ENCODE results near the gene OPTN.
"Not testable (repeated sequence)": the region's sequence is repeated elsewhere in the genome, so short reads cannot be mapped to it uniquely, and the experiment has no call there.

Gene OPTN

DNA sequence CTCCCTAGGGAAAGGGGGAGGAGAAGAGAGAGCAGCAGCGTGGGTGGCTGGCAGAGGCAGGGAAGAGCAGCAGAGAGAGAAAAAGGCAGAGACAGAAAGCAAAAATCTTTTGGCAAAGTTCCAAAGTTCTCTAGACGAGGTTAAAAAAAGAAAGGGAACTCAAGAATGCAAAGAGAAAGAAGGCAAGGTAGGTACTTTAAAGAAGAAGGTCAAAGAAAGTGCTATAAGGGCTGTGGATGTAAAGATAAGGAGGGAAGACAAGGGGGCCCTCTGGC lies 20.2 kb upstream of the OPTN start:
- TF ChIP-seq ZFX (IDR thresholded peaks at IDR 0.05), result no peak
- TF ChIP-seq, protein P1, sequence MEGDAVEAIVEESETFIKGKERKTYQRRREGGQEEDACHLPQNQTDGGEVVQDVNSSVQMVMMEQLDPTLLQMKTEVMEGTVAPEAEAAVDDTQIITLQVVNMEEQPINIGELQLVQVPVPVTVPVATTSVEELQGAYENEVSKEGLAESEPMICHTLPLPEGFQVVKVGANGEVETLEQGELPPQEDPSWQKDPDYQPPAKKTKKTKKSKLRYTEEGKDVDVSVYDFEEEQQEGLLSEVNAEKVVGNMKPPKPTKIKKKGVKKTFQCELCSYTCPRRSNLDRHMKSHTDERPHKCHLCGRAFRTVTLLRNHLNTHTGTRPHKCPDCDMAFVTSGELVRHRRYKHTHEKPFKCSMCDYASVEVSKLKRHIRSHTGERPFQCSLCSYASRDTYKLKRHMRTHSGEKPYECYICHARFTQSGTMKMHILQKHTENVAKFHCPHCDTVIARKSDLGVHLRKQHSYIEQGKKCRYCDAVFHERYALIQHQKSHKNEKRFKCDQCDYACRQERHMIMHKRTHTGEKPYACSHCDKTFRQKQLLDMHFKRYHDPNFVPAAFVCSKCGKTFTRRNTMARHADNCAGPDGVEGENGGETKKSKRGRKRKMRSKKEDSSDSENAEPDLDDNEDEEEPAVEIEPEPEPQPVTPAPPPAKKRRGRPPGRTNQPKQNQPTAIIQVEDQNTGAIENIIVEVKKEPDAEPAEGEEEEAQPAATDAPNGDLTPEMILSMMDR (conservative IDR thresholded peaks at IDR 0.05), result no peak
- no peak overlapping the region for H3K27ac ChIP-seq

DNA sequence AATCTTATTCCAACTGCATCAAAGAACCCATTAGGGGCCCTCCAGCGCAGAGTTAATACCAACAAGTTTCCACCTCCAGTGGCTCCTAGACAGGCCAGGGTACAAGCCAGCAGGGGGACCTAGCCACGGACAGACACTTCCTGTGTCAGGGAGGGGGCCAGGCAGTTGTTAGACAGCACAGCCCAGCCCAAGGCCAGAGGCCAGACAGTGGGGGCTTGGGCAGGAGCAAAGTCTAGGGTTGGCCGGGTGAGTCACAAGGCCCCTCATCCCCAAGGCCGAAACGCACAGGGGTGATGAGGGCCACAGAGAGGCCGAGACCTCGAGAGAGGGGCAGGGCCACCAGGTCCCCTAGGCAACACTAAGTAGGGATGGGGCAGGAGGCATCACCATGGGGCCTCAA lies 19.3 kb upstream of the OPTN start:
- no peak overlapping the region for H3K27ac ChIP-seq
- TF ChIP-seq, protein P1 (conservative IDR thresholded peaks at IDR 0.05), result no peak
- TF ChIP-seq ZFX (IDR thresholded peaks at IDR 0.05), result no peak

DNA sequence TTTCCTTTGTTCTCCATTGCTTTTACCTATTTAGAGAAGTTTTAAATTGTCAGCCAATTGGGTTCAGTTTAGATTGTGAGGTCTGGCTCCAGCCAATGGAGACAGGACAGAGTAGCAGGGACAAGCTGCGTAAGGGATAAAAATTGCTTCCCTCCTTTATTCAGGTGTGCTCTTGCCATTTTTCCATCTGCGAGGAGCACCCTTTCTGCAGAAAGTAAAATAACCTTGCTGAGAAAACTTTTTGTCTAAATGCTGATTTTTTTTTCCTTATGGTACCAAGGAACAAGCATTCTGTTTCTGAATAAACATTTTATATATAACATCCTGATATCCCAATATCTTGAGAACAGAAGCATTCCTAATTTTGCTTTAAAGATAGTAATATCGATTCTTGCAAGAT lies 16.3 kb upstream of the OPTN start:
- H3K27ac ChIP-seq, result not testable (repeated sequence)

DNA sequence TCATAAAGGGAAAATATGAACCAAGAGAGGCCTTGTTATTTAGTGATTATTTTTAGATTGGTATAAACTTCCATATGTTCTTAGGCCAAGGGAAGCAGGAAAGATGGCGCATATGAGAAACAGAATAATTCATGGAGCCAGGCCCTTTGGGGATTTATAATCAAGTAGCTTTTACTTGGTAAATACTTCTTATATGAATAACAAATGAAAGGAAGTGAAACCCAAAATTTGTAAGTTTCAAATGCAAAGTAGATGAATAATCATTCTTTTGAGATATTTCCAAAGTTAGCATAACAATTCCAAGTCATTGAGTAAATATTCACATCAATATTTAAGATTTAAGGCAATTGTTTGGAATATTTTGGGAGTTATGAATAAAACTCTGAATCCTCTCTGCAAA lies 13.9 kb upstream of the OPTN start:
- H3K27ac ChIP-seq, result no peak overlapping the region
- TF ChIP-seq, protein P1 (conservative IDR thresholded peaks at IDR 0.05), result no peak
- no peak for TF ChIP-seq ZFX (IDR thresholded peaks at IDR 0.05)

DNA sequence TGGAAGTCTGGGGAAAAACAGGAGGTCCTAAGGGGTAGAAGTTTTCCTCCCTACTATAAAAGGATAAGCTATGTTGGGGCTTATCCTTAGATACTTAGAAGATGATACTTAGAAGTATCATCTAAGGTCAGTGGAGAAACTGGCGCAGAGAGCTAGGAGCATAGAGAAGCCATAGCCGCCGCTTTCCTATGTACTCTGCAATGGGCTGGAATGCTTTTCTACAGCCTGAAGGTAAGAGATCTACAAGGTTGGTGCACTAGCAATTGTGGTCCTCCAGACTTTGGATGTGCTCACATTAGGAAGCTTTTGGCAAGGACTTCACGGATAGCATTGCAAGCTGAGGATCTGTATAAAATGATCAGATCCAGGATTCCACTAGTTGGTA lies 12.4 kb upstream of the OPTN start:
- no peak overlapping the region for H3K27ac ChIP-seq
- TF ChIP-seq ZFX (IDR thresholded peaks at IDR 0.05), result no peak
- TF ChIP-seq, protein P1 (conservative IDR thresholded peaks at IDR 0.05), result no peak

DNA sequence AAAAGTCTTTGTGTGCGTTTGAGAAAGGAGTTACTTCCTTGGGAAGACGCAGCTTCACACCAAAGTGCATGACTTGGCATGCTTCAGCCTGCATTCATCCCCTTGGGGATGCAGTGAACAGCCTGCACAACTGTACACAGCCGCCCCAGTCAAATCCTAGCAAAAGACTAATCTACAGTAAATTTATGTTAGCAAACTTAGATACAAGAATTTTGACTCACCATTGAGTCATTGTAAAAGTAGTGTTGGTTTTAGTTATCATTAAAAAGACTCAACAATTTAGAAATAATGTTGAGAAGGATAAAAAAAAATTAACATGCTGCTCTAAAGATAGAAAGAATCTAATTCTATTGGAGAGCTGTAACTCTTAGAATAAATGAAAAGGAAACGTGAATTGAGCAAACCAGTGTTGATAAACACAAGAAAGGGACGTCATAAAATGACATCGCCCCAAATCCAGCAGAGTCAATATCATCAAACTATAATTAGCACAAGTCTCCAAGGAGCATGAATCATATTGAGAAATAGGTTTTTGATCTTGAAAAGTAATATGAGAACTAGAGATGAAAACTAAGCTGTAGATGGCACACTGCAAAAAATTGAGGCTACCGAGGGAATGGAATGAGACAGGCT lies 11.9 kb upstream of the OPTN start:
- no peak overlapping the region for H3K27ac ChIP-seq
- TF ChIP-seq, protein P1 (conservative IDR thresholded peaks at IDR 0.05), result no peak
- TF ChIP-seq ZFX (IDR thresholded peaks at IDR 0.05), result no peak

DNA sequence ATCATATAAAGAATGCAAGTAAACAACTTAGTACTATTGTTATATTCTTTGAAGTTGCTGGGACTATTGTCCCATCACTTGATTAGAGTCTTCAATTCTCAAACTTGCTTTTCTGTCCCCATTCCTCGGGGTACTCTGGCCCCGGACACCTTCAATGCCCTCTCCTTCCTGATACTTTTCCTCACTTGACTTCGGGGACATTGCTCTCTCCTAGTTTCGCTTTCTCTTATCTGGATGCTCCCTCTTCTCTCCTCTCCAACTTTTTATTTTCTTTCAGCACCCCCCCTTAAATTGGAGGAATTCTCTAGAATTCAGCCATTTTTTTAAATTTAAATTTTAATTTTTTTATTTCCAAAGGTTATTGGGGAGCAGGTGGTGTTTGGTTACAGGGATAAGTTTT lies 10.6 kb upstream of the OPTN start:
- TF ChIP-seq, protein P1 (conservative IDR thresholded peaks at IDR 0.05), result no peak
- no peak for TF ChIP-seq ZFX (IDR thresholded peaks at IDR 0.05)
- H3K27ac ChIP-seq, result no peak overlapping the region

DNA sequence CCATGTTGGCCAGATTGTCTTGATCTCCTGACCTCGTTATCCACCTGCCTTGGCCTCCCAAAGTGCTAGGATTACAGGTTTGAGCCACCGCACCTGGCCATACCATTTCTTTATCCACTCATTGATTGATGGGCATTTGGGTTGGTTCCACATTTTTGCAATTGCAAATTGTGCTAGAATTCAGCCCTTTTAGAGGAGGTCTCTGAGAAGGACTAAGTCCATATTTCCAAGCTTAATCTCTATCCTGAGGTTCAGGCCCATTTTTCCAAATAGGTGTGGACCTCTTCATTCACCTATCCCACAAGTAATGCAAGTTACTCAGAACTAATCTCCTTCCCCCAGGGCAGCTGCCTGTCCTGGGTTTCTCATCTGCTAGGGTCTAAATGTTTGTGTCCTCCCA lies 9.7 kb upstream of the OPTN start:
- TF ChIP-seq ZFX (IDR thresholded peaks at IDR 0.05), result no peak
- TF ChIP-seq, protein P1 (conservative IDR thresholded peaks at IDR 0.05), result no peak
- no peak overlapping the region for H3K27ac ChIP-seq

All from C4-2B (cell line).